ENCODE results near the gene SDK1. TPM values are rescaled to one million over a fixed set of nuclear protein-coding genes. Genes with fewer than 3 reads are reported as not detected.

Gene SDK1
- total RNA-seq, 1 donor from 2014 or later, result 16.7 TPM

DNA sequence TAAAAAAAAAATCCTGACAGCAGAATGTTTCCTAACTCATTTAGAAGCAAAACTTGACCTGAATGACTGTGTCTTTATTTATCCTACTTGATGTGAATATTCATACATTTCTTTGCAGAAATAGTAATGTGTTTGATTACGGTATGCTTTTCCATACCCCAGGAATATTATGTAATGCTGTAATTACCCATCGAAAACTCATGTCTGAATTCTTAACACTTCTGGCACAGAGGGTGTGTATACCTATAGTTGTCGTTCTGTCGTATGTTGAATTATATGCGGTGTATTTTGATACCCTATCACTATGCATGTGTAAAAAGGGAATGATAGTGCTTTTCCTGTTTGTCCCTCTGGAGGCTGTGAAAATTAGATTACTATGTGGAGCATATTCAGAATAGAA is 26.6 kb downstream of the SDK1 start:
- Histone ChIP-seq H3K27ac (no peak overlapping the region), H3K9me3 (no peaks in the 10 kb centered on the region), H3K4me1 (no peaks in the 10 kb centered on the region), H3K4me3 (no peak overlapping the region), H3K36me3 (no peaks in the 10 kb centered on the region), H3K27me3 (no peaks in the 10 kb centered on the region)
- intact Hi-C loops (cut with DNase I), result no loop called here
- no peak for DNase-seq (ENCODE audit: extremely low spot score in 2 of 2)
- no peak for TF ChIP-seq POLR2A (IDR thresholded peaks at IDR 0.05)

DNA sequence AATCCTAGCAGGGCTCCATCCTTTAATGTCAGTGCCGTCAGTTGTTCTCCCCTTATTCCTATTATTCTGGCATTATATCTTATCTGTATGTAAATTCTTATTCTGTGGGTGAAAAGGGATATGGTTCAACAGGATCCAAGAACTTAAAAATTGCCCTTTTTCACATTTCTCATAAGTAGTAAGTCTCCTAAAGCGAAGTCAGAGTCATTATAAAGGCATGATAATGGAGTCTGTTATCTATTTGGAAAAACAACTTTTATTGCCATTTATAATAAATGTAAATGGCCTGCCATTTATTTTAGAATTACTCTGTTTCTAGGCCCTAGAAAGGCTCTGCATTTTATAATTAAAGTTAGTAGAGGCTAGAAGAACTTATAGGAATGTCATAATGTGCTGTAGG is 31.3 kb downstream of the SDK1 start:
- TF ChIP-seq POLR2AphosphoS5 (IDR thresholded peaks at IDR 0.05; ENCODE audit: insufficient read depth in 1 of 2, low read depth in 1 of 2), result no peak
- TF ChIP-seq POLR2A (IDR thresholded peaks at IDR 0.05), result no peak
- TF ChIP-seq, protein P1, sequence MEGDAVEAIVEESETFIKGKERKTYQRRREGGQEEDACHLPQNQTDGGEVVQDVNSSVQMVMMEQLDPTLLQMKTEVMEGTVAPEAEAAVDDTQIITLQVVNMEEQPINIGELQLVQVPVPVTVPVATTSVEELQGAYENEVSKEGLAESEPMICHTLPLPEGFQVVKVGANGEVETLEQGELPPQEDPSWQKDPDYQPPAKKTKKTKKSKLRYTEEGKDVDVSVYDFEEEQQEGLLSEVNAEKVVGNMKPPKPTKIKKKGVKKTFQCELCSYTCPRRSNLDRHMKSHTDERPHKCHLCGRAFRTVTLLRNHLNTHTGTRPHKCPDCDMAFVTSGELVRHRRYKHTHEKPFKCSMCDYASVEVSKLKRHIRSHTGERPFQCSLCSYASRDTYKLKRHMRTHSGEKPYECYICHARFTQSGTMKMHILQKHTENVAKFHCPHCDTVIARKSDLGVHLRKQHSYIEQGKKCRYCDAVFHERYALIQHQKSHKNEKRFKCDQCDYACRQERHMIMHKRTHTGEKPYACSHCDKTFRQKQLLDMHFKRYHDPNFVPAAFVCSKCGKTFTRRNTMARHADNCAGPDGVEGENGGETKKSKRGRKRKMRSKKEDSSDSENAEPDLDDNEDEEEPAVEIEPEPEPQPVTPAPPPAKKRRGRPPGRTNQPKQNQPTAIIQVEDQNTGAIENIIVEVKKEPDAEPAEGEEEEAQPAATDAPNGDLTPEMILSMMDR (IDR thresholded peaks at IDR 0.05), result no peak
- intact Hi-C loops (cut with DNase I), result no loop called here

DNA sequence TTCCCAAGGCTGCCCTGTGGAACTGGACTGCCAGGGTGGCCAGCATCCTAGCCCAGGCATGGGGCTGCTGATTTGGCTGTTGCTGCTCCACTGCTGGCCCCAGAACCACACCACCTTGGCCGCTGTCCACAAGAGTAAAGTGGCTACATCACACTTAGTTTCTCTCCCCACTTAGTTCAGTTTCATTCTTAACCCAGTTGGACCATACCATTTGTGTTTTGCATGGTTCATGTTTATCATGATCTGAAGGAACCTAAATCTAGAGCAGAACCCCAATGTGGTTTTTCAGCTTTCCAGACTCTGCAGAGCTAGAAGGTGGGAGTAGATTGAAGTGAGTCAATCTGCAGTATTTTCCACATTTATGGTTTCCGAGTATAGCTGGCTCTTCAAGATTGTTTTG is 32.8 kb downstream of the SDK1 start:
- H3K9me3 ChIP-seq, result no peaks in the 10 kb centered on the region
- peaks cover 12% of the 10 kb centered on the region for H3K4me1 ChIP-seq
- H3K27me3 ChIP-seq, result no peaks in the 10 kb centered on the region
- TF ChIP-seq, protein P1 (IDR thresholded peaks at IDR 0.05), result no peak
- TF ChIP-seq POLR2AphosphoS5 (IDR thresholded peaks at IDR 0.05; ENCODE audit: insufficient read depth in 1 of 2, low read depth in 1 of 2), result no peak
- no peak for TF ChIP-seq POLR2A (IDR thresholded peaks at IDR 0.05)
- DNase-seq (ENCODE audit: extremely low spot score in 2 of 2), result no peak
- no peaks in the 10 kb centered on the region for H3K36me3 ChIP-seq
- intact Hi-C loops (cut with DNase I), result no loop called here
- no peak overlapping the region for H3K4me3 ChIP-seq
- no peak overlapping the region for H3K27ac ChIP-seq

More for the DNA sequence above, 31.3 kb downstream of the SDK1 start:
- Histone ChIP-seq H3K4me1 (peaks cover 12% of the 10 kb centered on the region), H3K27me3 (no peaks in the 10 kb centered on the region), H3K9me3 (no peaks in the 10 kb centered on the region), H3K4me3 (no peak overlapping the region), H3K36me3 (no peaks in the 10 kb centered on the region), H3K27ac (no peak overlapping the region)
- no peak for DNase-seq (ENCODE audit: extremely low spot score in 2 of 2)

DNA sequence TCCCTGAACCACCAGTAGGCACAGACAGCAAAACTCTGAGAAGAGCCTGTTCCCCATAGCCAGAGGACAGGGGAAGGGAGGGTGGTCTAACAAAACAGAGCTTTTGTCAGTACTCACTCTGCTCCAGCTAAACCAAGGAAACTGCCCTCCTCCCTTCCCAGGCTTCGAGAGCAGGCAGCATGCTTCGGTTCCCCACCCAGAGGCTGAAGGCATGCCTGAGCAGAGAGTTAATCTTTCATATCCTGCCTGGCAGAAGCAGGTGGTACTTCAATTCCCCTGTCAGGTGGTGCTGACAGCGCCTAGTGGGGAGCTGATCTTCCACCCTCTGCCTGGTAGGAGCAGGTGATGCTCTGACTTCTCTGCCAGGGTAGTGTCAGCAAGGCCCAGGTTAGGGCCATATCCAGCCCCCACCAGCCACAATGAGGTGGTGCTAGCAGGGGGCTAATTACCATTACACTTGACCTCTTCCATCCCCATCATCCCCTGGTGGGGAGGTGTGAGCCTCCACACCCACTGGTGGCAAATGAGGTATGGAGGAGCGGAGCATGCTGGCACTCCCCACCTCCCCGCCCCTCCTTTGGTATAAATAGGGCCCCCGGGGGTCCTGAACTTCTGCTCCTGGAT is 35.1 kb downstream of the SDK1 start:
- no peaks in the 10 kb centered on the region for H3K27me3 ChIP-seq
- DNase-seq (ENCODE audit: extremely low spot score in 2 of 2), result no peak
- H3K36me3 ChIP-seq, result no peaks in the 10 kb centered on the region
- TF ChIP-seq, protein P1 (IDR thresholded peaks at IDR 0.05), result no peak
- no peak for TF ChIP-seq POLR2AphosphoS5 (IDR thresholded peaks at IDR 0.05; ENCODE audit: insufficient read depth in 1 of 2, low read depth in 1 of 2)
- no peak for TF ChIP-seq POLR2A (IDR thresholded peaks at IDR 0.05)
- no peak overlapping the region for H3K4me3 ChIP-seq
- H3K4me1 ChIP-seq, result peaks cover 12% of the 10 kb centered on the region
- intact Hi-C loops (cut with DNase I), result no loop called here
- H3K27ac ChIP-seq, result no peak overlapping the region
- H3K9me3 ChIP-seq, result no peaks in the 10 kb centered on the region

DNA sequence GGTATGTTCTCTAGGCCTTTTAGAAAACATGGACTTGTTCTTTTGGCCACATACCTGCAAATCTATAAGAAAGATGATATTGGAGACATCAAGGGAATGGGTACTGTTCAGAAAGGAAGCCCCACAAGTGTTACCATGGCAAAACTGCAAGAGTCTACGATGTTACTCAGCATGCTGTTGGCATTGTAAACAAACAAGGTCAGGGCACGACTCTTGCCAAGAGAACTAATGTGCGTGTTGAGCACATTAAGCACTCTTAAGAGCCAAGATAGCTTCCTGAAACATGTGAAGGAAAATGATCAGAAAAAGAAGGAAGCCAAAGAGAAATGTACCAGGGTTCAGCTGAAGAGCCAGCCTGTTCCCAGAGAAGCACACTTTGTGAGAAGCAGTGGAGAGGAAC is 37.1 kb downstream of the SDK1 start:
- Histone ChIP-seq H3K27ac (no peak overlapping the region), H3K9me3 (no peaks in the 10 kb centered on the region), H3K4me3 (no peak overlapping the region), H3K27me3 (no peaks in the 10 kb centered on the region), H3K36me3 (no peaks in the 10 kb centered on the region), H3K4me1 (peaks cover 12% of the 10 kb centered on the region)
- DNase-seq (ENCODE audit: extremely low spot score in 2 of 2), result no peak
- intact Hi-C loops (cut with DNase I), result no loop called here
- TF ChIP-seq POLR2A (IDR thresholded peaks at IDR 0.05), result no peak
- TF ChIP-seq, protein P1 (IDR thresholded peaks at IDR 0.05), result no peak
- TF ChIP-seq POLR2AphosphoS5 (IDR thresholded peaks at IDR 0.05; ENCODE audit: insufficient read depth in 1 of 2, low read depth in 1 of 2), result no peak

All from vagina (tissue), 2 donors.